ENCODE data around the gene AGAP3.
"Not testable (repeated sequence)": the region's sequence is repeated elsewhere in the genome, so short reads cannot be mapped to it uniquely, and the experiment has no call there.

The AGAP3 gene

DNA sequence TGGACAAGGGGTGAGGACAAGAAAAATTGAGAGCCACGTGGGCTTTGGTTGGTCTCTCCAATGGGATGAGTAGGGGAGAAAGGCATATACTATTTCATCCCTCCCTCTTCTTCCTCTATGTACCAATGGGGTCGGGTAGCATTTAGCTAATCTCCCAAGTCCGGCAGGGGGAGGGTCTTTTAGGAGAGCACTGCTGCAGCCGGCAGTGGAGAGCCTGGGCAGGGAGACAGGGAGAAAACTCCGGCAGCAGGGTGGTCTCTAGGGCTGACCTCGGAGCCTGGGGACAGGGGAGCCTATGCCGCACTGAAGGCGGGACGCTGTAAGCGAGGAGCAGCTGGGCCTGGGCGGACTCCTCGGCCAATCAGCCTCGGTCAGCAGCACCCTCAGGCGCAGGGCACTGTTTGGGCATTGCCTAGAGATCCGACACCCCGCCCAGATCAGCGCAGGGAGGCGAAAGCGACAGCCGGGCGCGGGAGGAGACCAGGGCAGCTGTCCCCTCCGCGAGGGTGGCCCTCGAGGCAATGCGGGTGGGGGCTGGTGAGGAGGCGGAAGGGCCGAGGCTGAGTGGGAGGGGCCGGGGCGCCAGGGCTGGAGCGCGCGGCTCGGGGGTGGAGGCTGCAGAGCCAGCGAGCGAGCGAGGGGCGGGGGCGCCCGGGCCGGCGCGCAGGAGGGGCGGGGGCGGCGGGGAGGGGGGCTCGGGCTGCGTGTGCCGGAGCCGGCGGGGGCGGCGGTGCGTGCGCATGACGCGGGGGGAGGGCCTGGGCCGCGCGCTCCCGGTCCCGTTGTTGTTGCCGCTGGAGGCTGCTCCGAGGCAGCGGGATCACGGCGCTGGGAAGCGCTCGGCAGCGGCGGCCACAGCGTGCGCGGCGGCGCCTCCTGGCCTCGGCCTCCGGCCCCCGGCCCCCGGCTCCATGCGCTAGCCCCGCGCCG, at the start of gene AGAP3:
TSS of gene AGAP3 (plus strand) at position 785 of the 930 bp plus-strand sequence. CDS start 267 bp downstream, outside the sequence.
- TF ChIP-seq ZNF274 (IDR thresholded peaks at IDR 0.05; ENCODE audit: low read depth, low read length) (no peak), YY1 (IDR thresholded peaks at IDR 0.05; ENCODE audit: insufficient read depth, insufficient read length) (no peak), SUZ12 (IDR thresholded peaks at IDR 0.05; ENCODE audit: extremely low read depth, insufficient read depth, insufficient read length) (no peak)
- no peaks in the 10 kb centered on the region for H3K9me3 ChIP-seq (ENCODE audit: insufficient read depth, low read length)
- H3K9ac ChIP-seq (ENCODE audit: insufficient read length, low read depth) = peak within 1 kb of the TSS; percentile 93
- no peak for DNase-seq (ENCODE audit: low read depth, low spot score)
- H3K4me3 ChIP-seq (ENCODE audit: insufficient read length, low read depth) = peak within 1 kb of the TSS; percentile 78
- H3K36me3 ChIP-seq (ENCODE audit: insufficient read depth, insufficient read length, low read length) = peaks cover 3% of the 10 kb centered on the region
- peaks cover 12% of the 10 kb centered on the region for H3K4me1 ChIP-seq (ENCODE audit: insufficient read depth, insufficient read length)
- H3K27me3 ChIP-seq (ENCODE audit: insufficient read depth, insufficient read length) = peaks cover 19% of the 10 kb centered on the region

GRCh38 chr7:151038951-151039849, 47.1 kb upstream of the AGAP3 start:
- Histone ChIP-seq H3K36me3 (ENCODE audit: insufficient read depth, insufficient read length, low read length) (peaks cover 53% of the 10 kb centered on the region), H3K9ac (ENCODE audit: insufficient read length, low read depth) (peak overlapping the region; percentile 61), H3K4me3 (ENCODE audit: insufficient read length, low read depth) (no peak overlapping the region), H3K27me3 (ENCODE audit: insufficient read depth, insufficient read length) (no peaks in the 10 kb centered on the region), H3K9me3 (ENCODE audit: insufficient read depth, low read length) (no peaks in the 10 kb centered on the region), H3K4me1 (ENCODE audit: insufficient read depth, insufficient read length) (peaks cover 11% of the 10 kb centered on the region)
- TF ChIP-seq SUZ12 (IDR thresholded peaks at IDR 0.05; ENCODE audit: extremely low read depth, insufficient read depth, insufficient read length) = no peak
- no peak for TF ChIP-seq YY1 (IDR thresholded peaks at IDR 0.05; ENCODE audit: insufficient read depth, insufficient read length)
- DNase-seq (ENCODE audit: low read depth, low spot score) = no peak

GRCh38 chr7:151039850-151040548, 46.3 kb upstream of the AGAP3 start:
- Histone ChIP-seq H3K27me3 (ENCODE audit: insufficient read depth, insufficient read length) (no peaks in the 10 kb centered on the region), H3K4me1 (ENCODE audit: insufficient read depth, insufficient read length) (peaks cover 11% of the 10 kb centered on the region), H3K9me3 (ENCODE audit: insufficient read depth, low read length) (no peaks in the 10 kb centered on the region), H3K36me3 (ENCODE audit: insufficient read depth, insufficient read length, low read length) (peaks cover 50% of the 10 kb centered on the region), H3K4me3 (ENCODE audit: insufficient read length, low read depth) (no peak overlapping the region), H3K9ac (ENCODE audit: insufficient read length, low read depth) (no peak overlapping the region)
- DNase-seq (ENCODE audit: low read depth, low spot score) = no peak
- TF ChIP-seq ZNF274 (IDR thresholded peaks at IDR 0.05; ENCODE audit: low read depth, low read length) (no peak), YY1 (IDR thresholded peaks at IDR 0.05; ENCODE audit: insufficient read depth, insufficient read length) (no peak), SUZ12 (IDR thresholded peaks at IDR 0.05; ENCODE audit: extremely low read depth, insufficient read depth, insufficient read length) (no peak)

GRCh38 chr7:151040616-151041375, 45.5 kb upstream of the AGAP3 start:
- no peak for DNase-seq (ENCODE audit: low read depth, low spot score)
- Histone ChIP-seq H3K4me3 (ENCODE audit: insufficient read length, low read depth) (no peak overlapping the region), H3K27me3 (ENCODE audit: insufficient read depth, insufficient read length) (no peaks in the 10 kb centered on the region), H3K9ac (ENCODE audit: insufficient read length, low read depth) (no peak overlapping the region), H3K4me1 (ENCODE audit: insufficient read depth, insufficient read length) (peaks cover 11% of the 10 kb centered on the region), H3K9me3 (ENCODE audit: insufficient read depth, low read length) (no peaks in the 10 kb centered on the region), H3K36me3 (ENCODE audit: insufficient read depth, insufficient read length, low read length) (peaks cover 47% of the 10 kb centered on the region)
- no peak for TF ChIP-seq YY1 (IDR thresholded peaks at IDR 0.05; ENCODE audit: insufficient read depth, insufficient read length)
- no peak for TF ChIP-seq SUZ12 (IDR thresholded peaks at IDR 0.05; ENCODE audit: extremely low read depth, insufficient read depth, insufficient read length)
- TF ChIP-seq ZNF274 (IDR thresholded peaks at IDR 0.05; ENCODE audit: low read depth, low read length) = no peak

GRCh38 chr7:151043449-151043848, 42.8 kb upstream of the AGAP3 start:
- H3K36me3 ChIP-seq (ENCODE audit: insufficient read depth, insufficient read length, low read length) = peaks cover 43% of the 10 kb centered on the region
- not testable (repeated sequence) for DNase-seq (ENCODE audit: low read depth, low spot score); H3K4me1 ChIP-seq (ENCODE audit: insufficient read depth, insufficient read length); H3K27me3 ChIP-seq (ENCODE audit: insufficient read depth, insufficient read length); H3K9me3 ChIP-seq (ENCODE audit: insufficient read depth, low read length); H3K4me3 ChIP-seq (ENCODE audit: insufficient read length, low read depth); H3K9ac ChIP-seq (ENCODE audit: insufficient read length, low read depth)

DNA sequence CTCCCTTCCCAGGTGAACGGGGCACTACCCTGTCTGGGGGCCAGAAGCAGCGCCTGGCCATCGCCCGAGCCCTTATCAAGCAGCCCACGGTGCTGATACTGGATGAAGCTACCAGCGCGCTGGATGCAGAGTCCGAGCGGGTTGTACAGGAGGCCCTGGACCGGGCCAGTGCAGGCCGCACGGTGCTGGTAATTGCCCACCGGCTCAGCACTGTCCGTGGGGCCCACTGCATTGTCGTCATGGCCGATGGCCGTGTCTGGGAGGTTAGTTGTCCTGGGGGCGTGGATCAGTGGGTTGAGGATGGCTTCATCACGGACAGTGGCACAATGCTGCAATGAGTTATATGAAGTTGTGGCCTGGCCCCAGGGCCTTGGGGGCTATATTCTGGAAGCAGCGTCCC, 42.3 kb upstream of the AGAP3 start:
- Histone ChIP-seq H3K4me3 (ENCODE audit: insufficient read length, low read depth) (no peak overlapping the region), H3K27me3 (ENCODE audit: insufficient read depth, insufficient read length) (no peaks in the 10 kb centered on the region), H3K9ac (ENCODE audit: insufficient read length, low read depth) (no peak overlapping the region), H3K4me1 (ENCODE audit: insufficient read depth, insufficient read length) (peaks cover 5% of the 10 kb centered on the region), H3K9me3 (ENCODE audit: insufficient read depth, low read length) (no peaks in the 10 kb centered on the region), H3K36me3 (ENCODE audit: insufficient read depth, insufficient read length, low read length) (peaks cover 43% of the 10 kb centered on the region)
- TF ChIP-seq YY1 (IDR thresholded peaks at IDR 0.05; ENCODE audit: insufficient read depth, insufficient read length) (no peak), ZNF274 (IDR thresholded peaks at IDR 0.05; ENCODE audit: low read depth, low read length) (no peak), SUZ12 (IDR thresholded peaks at IDR 0.05; ENCODE audit: extremely low read depth, insufficient read depth, insufficient read length) (no peak)
- DNase-seq (ENCODE audit: low read depth, low spot score) = no peak
